Measurements from ENCODE around the gene FSD1L.

FSD1L gene

DNA sequence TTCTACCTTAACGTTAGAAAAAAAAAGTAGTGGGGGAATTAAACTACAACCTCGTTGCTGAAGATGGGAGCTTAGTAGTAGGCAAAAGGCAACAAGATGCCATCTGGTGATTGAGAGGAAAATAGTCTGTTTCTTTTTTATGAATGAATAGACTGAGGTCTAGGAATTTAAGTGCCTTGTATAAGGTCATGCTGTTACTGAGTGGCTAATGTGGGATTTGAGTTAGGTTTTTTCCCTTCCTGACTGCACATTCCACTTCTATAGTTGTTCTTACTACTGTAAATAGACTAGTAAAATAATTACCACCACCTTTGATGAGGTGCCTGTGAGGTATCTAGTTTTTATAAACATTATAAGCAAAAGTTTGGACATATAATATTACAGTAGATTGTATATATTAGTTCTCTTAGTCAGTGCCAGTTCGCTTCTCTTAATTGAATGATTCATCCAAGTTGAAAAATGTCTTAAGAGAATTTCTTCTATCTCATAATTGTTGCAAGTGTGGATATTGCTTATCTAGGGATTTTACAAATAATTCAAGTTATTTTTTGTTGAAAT lies 19.1 kb downstream of the FSD1L start:
- CTCF ChIA-PET: interaction anchor here (1.1 kb wide), 1 partner anchor 33 kb away, joined by 3 read pairs; no protein-coding TSS in a partner anchor
- Histone ChIP-seq H3K27ac (ENCODE audit: extremely low read depth, low read depth, low read length) (no peak overlapping the region), H3K4me3 (ENCODE audit: low read depth, low read length) (no peak overlapping the region), H3K36me3 (ENCODE audit: control insufficient read depth in 2 of 2, insufficient read depth in 1 of 2, low read length in 2 of 2) (peaks cover 4 to 32% of the 10 kb centered on the region in 2 experiments), H3K9me3 (ENCODE audit: control insufficient read depth, insufficient read depth, low read depth, low read length) (no peaks in the 10 kb centered on the region), H3K4me1 (ENCODE audit: control insufficient read depth, insufficient read depth, low read length) (no peaks in the 10 kb centered on the region)
- no peak for TF ChIP-seq KLF7 (tag by site-specific recombination; IDR thresholded peaks at IDR 0.05; ENCODE audit: borderline replicate concordance)
- TF ChIP-seq, protein P1, sequence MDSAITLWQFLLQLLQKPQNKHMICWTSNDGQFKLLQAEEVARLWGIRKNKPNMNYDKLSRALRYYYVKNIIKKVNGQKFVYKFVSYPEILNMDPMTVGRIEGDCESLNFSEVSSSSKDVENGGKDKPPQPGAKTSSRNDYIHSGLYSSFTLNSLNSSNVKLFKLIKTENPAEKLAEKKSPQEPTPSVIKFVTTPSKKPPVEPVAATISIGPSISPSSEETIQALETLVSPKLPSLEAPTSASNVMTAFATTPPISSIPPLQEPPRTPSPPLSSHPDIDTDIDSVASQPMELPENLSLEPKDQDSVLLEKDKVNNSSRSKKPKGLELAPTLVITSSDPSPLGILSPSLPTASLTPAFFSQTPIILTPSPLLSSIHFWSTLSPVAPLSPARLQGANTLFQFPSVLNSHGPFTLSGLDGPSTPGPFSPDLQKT (IDR thresholded peaks at IDR 0.05; ENCODE audit: borderline replicate concordance, low read depth, low read length): no peak
- TF ChIP-seq ZNF548 (tag by site-specific recombination; IDR thresholded peaks at IDR 0.05): no peak
- no peak for TF ChIP-seq ZNF707 (tag by site-specific recombination; IDR thresholded peaks at IDR 0.05)
- TF ChIP-seq TRIM28 (IDR thresholded peaks at IDR 0.05; ENCODE audit: borderline replicate concordance, low read length): no peak
- TF ChIP-seq ZNF514 (tag by site-specific recombination; IDR thresholded peaks at IDR 0.05): no peak
- TF ChIP-seq, protein P2, sequence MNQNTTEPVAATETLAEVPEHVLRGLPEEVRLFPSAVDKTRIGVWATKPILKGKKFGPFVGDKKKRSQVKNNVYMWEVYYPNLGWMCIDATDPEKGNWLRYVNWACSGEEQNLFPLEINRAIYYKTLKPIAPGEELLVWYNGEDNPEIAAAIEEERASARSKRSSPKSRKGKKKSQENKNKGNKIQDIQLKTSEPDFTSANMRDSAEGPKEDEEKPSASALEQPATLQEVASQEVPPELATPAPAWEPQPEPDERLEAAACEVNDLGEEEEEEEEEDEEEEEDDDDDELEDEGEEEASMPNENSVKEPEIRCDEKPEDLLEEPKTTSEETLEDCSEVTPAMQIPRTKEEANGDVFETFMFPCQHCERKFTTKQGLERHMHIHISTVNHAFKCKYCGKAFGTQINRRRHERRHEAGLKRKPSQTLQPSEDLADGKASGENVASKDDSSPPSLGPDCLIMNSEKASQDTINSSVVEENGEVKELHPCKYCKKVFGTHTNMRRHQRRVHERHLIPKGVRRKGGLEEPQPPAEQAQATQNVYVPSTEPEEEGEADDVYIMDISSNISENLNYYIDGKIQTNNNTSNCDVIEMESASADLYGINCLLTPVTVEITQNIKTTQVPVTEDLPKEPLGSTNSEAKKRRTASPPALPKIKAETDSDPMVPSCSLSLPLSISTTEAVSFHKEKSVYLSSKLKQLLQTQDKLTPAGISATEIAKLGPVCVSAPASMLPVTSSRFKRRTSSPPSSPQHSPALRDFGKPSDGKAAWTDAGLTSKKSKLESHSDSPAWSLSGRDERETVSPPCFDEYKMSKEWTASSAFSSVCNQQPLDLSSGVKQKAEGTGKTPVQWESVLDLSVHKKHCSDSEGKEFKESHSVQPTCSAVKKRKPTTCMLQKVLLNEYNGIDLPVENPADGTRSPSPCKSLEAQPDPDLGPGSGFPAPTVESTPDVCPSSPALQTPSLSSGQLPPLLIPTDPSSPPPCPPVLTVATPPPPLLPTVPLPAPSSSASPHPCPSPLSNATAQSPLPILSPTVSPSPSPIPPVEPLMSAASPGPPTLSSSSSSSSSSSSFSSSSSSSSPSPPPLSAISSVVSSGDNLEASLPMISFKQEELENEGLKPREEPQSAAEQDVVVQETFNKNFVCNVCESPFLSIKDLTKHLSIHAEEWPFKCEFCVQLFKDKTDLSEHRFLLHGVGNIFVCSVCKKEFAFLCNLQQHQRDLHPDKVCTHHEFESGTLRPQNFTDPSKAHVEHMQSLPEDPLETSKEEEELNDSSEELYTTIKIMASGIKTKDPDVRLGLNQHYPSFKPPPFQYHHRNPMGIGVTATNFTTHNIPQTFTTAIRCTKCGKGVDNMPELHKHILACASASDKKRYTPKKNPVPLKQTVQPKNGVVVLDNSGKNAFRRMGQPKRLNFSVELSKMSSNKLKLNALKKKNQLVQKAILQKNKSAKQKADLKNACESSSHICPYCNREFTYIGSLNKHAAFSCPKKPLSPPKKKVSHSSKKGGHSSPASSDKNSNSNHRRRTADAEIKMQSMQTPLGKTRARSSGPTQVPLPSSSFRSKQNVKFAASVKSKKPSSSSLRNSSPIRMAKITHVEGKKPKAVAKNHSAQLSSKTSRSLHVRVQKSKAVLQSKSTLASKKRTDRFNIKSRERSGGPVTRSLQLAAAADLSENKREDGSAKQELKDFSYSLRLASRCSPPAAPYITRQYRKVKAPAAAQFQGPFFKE (tag by site-specific recombination; IDR thresholded peaks at IDR 0.05; ENCODE audit: borderline replicate concordance): no peak
- TF ChIP-seq HOXA7 (CRISPR knock-in tag; IDR thresholded peaks at IDR 0.05; ENCODE audit: borderline replicate concordance): no peak
- TF ChIP-seq ZNF768 (tag by site-specific recombination; IDR thresholded peaks at IDR 0.05): no peak
- no peak for TF ChIP-seq ZNF37A (tag by site-specific recombination; IDR thresholded peaks at IDR 0.05)
- no peak for TF ChIP-seq ZNF660 (tag by site-specific recombination; IDR thresholded peaks at IDR 0.05)
- TF ChIP-seq, protein P3, sequence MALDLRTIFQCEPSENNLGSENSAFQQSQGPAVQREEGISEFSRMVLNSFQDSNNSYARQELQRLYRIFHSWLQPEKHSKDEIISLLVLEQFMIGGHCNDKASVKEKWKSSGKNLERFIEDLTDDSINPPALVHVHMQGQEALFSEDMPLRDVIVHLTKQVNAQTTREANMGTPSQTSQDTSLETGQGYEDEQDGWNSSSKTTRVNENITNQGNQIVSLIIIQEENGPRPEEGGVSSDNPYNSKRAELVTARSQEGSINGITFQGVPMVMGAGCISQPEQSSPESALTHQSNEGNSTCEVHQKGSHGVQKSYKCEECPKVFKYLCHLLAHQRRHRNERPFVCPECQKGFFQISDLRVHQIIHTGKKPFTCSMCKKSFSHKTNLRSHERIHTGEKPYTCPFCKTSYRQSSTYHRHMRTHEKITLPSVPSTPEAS (tag by site-specific recombination; IDR thresholded peaks at IDR 0.05): no peak
- no peak for TF ChIP-seq ZNF221 (tag by site-specific recombination; IDR thresholded peaks at IDR 0.05; ENCODE audit: borderline replicate concordance)
- no peak for TF ChIP-seq ZNF19 (tag by site-specific recombination; IDR thresholded peaks at IDR 0.05; ENCODE audit: low read depth)
- POLR2A ChIA-PET: no interaction called here

DNA sequence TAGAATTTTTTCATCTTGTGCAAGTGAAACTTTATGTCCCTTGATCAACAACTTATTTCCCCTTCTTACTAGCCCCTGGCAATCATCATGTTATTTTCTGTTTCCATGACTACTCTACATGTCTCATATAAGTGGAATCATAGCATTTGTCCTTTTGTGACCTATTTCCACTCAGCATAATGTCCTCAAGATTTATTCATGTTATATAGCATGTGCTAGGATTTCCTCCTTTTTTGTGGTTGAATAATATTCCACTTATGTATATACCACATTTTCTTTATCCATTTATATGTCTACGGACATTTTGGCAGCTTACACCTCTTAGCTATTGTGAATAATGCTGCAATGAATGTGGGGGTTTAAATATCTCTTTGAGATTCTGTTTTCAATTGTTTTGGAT lies 21.0 kb downstream of the FSD1L start:
- CTCF ChIA-PET: no interaction called here
- Histone ChIP-seq H3K27ac (ENCODE audit: extremely low read depth, low read depth, low read length) (no peak overlapping the region), H3K4me3 (ENCODE audit: low read depth, low read length) (no peak overlapping the region), H3K4me1 (ENCODE audit: control insufficient read depth, insufficient read depth, low read length) (no peaks in the 10 kb centered on the region), H3K9me3 (ENCODE audit: control insufficient read depth, insufficient read depth, low read depth, low read length) (no peaks in the 10 kb centered on the region), H3K36me3 (ENCODE audit: control insufficient read depth in 2 of 2, insufficient read depth in 1 of 2, low read length in 2 of 2) (peaks cover 4 to 35% of the 10 kb centered on the region in 2 experiments)
- POLR2A ChIA-PET: no interaction called here
- TF ChIP-seq ZBTB48 (tag by site-specific recombination; IDR thresholded peaks at IDR 0.05) (no peak), ZNF146 (tag by site-specific recombination; IDR thresholded peaks at IDR 0.05) (peak; percentile 73)
